HG03565 (cell line): ENCODE results near the gene CALM3.
"Not testable (repeated sequence)": the region's sequence is repeated elsewhere in the genome, so short reads cannot be mapped to it uniquely, and the experiment has no call there.

Experiments
- ATAC-seq: cut with Tn5 transposase; IDR thresholded peaks from one replicate; pipeline ENCODE4 v1.9.1; 2021; ENCODE audit warnings: mild to moderate bottlenecking, moderate library complexity; ENCODE audit not compliant: unreplicated experiment

The CALM3 gene

DNA sequence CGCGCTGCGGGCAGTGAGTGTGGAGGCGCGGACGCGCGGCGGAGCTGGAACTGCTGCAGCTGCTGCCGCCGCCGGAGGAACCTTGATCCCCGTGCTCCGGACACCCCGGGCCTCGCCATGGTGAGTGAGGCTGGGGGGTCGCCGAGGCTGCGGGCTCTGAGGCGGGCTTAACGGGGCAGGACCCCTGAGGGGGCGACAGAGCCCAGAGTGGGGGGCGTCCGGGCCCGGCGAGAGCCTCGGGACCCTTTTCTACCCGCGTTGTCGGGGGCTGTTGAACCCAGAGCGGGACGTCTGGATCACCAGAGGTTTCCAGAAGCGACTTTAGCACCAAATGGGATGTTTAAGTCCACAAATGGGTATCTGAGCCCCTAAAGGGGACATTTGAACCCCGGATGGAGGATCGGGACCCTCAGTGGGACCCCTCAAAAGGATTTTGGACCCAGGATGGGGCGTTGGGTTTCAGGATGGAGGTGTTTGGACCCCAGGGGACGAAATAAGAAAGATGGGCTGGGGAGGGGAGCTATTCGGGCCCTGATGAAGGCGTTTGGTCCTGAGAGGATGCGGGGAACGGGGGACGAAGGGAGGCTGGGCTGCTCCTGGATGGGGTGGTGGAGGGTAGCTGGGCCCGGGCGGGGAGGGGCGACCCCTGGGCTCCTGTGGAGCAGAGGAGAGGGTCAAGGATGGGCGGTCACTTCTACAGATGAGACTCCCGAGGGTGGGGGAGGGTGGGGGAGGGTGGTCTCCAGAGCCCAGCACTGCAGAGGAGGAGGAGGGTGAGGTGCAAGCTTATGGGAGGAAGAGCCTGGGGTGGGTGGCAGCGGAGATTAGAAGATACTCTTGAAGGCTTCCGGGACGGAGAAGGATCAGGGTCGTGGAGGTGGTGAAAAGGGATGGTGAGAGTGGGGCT is at the start of gene CALM3:
TSS of gene CALM3 (plus strand) at position 13 of the 907 bp plus-strand sequence. CDS start at position 118, 105 bp downstream.
- no peak for ATAC-seq

DNA sequence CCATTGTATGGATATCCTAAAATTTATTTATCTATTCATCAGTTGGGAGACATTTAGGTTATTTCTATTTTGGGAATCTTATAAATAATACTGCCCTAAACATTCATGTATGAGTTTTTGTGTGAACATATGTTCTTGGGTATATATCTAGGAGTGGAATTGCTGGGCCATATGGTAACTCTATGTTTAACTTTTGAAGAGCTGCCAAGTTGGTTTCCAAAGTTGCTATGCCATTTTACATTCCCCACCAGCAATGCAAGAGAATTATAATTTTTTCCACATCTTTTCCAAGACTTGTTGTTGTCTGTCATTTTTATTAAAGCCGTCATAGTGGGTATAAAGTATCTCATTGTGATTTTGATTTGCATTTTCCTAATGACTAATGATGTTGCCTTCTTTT is 48.2 kb upstream of the CALM3 start:
- no peak for ATAC-seq

- ATAC-seq, result no peak
Measured at GRCh38 chr19:46554161-46554560, 47.0 kb upstream of the CALM3 start.

DNA sequence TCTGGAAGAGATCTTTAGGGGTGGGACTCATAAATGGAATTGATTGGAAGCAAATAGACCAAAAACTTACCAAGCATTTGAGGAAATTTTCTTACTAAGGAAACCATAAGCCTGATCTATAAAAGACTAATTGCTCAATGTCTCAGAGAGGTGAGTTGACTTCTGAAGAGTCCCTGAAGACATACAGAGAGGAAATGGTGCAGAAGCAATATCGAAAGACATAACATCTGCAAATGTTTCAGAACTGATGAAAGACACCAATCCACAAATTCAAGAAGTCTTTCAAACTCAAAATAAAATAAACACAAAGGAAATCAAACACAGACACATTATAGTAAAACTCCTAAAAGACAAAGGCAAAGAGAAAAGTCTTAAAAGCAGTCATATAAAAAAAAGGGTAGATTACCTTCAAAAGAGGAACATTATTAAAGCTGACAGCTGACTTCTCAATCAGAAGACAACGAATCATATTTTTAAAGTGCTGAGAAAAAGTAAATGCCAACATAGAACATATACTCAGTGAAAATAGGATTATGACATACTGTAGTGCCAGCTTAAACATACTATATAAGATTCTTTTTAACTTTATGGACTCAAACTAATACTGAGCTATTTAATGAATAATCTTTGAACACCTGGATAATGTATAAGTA is 45.4 kb upstream of the CALM3 start:
- no peak for ATAC-seq

DNA sequence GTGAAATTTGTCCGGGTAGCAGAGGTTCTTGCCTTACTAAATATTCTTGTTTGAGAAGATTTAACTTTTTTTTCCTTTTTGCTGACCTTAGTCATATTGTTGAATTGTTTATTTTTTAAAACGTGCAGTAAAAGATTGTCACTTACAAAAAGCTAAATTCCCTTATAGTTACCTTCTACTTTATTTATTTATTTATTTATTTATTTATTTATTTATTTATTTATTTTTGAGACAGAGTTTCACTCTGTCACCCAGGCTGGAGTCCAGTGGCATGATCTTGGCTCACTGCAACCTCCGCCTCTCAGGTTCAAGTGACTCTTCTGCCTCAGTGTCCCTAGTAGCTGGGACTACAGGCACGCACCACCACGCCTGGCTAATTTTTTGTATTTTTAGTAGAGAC is 44.7 kb upstream of the CALM3 start:
- not testable (repeated sequence) for ATAC-seq

DNA sequence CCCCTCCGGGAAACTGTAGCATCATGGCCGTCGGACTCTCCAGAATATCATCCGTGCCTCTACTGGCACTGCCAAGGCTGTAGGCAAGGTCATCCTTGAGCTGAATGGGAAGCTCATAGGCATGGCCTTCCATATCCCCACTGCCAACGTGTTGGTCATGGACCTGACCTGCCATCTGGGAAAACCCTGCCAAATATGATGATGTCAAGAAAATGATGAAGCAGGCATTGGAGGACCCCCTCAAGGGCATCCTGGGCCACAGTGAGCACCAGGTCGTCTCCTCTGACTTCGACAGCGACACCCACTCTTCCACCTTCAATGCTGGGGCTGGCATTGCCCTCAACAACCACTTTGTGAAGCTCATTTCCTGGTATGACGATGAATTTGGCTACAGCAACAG is 41.9 kb upstream of the CALM3 start:
- no peak for ATAC-seq

DNA sequence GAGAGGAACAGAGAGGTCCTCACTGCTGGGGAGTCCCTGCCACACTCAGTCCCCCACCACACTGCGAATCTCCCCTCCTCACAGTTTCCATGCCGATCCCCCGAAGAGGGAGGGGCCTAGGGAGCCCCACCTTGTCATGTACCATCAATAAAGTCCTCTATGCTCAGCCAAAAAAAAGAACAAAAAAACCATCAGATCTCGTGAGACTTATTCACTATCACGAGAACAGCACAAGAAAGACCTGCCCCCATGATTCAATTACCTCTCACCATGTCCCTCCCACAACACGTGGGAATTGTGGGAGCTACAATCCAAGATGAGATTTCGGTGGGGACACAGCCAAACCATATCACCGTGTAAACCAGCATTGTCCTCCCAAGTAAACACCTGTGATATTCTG is 41.5 kb upstream of the CALM3 start:
- ATAC-seq, result not testable (repeated sequence)

DNA sequence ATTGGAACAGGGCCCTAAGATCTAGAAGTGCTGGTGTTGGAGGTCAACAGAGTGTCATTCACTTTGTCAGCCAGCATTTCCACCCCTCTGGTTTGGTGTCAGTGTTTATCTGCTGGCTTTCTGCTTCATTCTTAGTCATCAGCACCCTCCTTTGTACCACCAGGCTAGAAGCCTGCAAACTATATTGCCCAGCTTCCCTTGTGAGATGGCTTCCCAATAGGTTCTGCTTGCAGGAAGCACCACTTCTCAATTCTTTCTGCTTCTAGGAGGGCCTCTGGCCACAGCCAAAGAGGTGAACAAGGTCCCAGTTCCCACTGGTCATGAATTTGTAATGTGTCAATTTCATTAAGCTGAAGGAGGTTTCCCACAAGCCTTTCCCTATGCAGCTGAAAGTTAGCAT is 36.4 kb upstream of the CALM3 start:
- no peak for ATAC-seq

DNA sequence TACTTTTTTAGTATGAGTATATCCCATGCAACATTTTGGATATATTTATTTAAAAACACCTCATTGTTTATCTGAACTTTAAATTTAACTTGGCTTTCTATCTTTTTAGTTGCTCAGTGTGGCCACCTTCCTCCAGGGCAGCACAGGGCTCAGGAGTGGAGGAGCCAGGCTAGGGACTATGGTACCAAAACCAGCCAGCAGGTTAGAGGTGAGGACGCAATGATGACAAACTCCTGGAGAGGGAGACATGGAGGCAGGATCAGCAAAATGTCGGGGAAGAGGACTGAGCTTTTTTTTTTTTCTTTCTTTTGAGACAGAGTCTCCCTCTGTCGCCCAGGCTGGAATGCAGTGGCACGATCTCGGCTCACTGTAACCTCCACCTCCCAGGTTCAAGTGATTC is 29.6 kb upstream of the CALM3 start:
- no peak for ATAC-seq

DNA sequence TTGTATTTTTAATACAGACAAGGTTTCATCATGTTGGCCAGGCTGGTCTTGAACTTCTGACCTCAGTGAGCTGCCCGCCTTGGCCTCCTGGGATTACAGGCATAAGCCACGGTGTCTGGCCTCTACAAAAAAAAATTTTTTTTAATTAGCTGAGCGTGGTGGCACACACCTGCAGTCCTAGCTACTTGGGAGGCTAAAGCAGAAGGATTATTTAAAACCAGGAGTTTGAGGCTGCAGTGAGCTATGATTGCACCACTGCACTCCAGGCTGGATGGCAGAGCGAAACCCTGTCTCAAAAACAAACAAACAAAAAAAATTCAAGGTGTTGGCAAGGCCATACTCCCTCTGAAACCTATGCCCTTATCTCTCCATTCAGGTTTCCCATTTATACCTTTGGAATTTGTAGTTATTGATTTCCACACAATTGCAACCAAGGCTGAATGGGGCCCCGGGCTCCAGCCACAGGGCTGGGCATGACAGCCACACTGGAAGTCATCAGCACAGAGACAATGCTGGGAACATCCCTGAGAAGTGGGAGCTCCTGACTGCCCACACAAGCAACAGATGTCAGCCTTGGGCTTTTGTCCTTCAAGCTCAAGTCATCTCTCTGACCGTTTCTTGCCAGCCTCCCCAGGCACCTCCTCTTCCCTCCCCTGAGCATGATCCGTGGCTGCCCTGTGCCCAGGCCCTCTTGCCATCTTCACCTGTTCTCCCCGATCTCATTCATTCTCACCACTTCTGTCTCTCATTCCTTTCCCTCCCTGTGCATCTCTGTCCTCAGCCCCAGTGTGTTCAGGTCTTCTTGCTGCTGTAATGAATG is 27.2 kb upstream of the CALM3 start:
- no peak for ATAC-seq

DNA sequence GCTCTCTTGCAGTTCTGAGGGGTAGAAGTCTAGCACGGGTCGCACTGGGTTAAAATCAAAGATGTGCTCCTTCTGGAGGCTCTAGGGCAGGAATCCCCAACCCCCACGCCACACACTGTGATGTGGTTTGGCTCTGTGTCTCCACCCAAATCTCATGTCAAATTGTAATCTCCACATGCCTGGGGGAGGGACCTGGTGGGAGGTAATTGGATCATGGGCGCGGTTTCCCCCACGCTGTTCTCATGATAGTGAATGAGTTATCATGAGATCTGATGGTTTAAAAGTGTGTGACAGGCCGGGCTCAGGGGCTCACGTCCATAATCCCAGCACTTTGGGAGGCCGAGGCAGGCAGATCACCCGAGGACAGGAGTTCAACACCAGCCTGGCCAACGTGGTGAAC is 26.6 kb upstream of the CALM3 start:
- ATAC-seq, result no peak

DNA sequence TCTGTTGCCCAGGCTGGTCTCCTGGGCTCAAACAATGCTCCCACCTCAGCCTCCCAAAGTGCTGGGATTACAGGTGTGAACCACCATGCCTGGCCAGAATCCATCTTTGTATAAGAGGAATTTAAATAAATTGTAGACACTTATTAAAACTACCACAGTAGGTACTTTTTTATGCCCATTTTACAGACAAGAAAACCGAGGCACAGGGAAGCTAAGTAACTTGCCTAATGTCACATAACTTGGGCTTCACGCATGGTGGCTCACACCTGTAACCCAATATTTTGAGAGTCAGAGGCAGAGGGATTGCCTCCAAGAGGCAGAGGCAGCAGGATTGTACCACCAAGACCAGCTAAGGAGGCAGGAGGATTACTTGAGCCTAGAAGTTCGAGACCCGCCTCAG is 22.7 kb upstream of the CALM3 start:
- ATAC-seq, result no peak

DNA sequence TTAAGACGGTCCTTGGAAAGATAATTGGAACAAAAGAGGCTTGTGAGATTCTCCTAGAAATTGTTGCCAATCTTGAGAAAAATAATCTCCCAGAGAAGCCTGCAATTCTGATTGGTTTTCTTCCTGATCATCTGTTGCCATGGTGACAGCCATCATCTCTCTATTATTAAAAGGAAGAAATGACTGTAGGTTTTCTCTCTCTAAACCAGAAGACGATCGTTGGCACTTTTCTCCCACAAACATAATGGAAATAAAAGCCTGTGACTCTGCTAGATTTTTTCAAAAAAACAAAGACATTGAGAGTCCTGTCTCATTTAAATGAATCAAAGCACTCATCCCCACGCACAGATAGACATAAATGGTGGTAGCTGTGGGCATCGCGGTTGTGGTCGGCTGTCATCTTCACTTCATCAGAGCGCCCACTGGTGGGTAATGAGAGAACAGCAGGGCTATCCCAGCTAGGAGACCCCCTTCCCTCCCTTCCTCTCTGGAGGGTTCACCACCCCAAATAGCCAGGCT is 21.7 kb upstream of the CALM3 start:
- no peak for ATAC-seq

DNA sequence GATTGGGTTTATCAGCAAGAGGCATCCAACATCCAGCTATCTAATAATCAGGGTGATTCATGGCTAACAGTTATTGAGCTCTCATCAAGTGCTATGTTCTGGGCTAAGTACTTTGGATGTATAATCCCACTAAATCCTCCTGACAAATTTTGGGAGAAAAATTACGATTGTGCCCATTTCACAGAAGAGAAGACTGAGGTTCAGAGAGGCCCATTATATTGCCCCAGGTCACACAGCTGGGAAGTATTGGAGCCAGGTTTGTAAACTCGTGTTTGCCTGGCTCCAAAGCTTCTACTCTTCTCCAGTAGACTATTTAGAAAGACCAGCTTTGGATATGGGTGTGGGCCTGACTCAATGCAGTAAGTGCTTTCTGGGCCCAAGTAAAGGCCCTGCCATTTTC is 20.9 kb upstream of the CALM3 start:
- ATAC-seq, result no peak

GRCh38 chr19:46585539-46585938 is 15.6 kb upstream of the CALM3 start:
- no peak for ATAC-seq

GRCh38 chr19:46586294-46586693 is 14.8 kb upstream of the CALM3 start:
- ATAC-seq, result no peak

DNA sequence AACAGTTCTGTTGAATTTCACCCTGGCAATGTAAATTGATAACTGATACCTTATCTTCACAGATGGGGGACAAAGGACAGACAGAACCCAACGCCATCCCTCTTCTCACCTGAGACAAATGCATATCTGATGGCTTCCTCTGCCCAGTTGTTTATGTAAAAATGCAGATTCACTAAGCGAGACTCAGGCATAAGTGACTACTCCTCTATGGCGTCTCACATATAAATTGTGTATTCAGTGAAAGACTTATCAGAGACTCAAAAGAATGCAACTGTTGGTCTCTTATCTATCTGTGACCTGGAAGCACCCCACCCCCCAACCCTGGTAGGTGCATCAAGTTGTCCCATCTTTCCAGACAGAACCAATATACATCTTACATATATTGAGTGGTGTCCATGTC is 13.3 kb upstream of the CALM3 start:
- no peak for ATAC-seq

- ATAC-seq, result no peak
Measured at GRCh38 chr19:46591254-46591653, 9.9 kb upstream of the CALM3 start.

- ATAC-seq, result no peak
Measured at GRCh38 chr19:46591870-46592269, 9.3 kb upstream of the CALM3 start.

DNA sequence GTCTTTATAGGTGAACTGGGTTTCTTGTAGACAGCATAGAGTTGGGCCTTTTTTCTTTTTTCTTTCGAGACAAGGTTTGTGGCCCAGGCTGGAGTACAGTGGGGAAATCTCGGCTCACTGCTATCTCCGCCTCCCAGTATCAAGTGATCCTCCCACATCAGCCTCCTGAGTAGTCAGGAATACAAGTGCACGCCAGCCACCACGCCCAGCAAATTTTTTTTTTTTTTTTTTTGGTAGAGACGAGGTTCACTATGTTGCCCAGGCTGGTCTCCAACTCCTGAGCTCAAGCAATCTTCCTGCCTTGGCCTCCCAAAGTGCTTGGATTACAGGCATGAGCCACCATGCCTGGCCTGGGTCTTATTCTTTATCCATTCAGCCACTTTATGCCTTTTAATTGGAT is 5.1 kb upstream of the CALM3 start:
- no peak for ATAC-seq

DNA sequence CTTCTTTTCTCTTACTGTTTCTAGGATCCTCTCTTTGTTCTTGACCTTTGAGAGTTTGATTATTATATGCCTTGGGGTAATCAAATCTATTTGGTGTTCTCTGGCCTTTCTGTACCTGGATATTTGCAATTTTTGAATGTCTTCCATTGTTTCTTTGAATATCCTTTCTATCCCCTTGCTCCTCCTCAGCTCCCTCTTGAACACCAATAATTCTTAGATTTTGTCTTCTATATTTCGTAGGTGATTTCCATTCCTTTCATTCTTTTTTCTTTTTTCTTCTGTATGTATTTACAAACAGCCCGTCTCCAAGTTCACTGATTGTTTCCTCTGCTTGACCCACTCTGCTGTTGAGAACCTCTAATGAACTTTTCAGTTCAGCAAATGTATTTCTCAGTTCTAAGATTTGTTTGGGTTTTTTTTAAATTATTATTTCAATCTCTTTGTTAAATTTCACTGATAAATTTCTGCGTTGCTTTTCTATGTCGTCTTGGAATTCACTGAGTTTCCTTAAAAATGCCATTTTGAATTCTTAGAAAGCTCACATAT is 2.7 kb upstream of the CALM3 start:
- ATAC-seq, result no peak
